K562 (cell line): ENCODE measurements around the gene EGR2. TPM values are rescaled to one million over a fixed set of nuclear protein-coding genes. Genes with fewer than 3 reads are reported as not detected.

Experiments used
- ATAC-seq: fragments of 200-7000 bp; cut with Tn5 transposase; 3 replicates; pipeline ENCODE4 v1.9.1; 2020; ENCODE audit warnings: moderate library complexity
- BruUV-seq: library from RNA; stranded (reverse); fragments of 400-500 nt; replicated peaks from 2 replicates; lab custom pipeline; 2021; lab: Mats Ljungman, UMichigan
- CTCF ChIA-PET: fragments of 300-600 bp; formaldehyde crosslinking; extraction: SDS; loops from one replicate; lab custom pipeline; 2021; ENCODE audit warnings: low intra/inter-chr PET ratio; lab: Yijun Ruan, JAX
- POLR2A ChIA-PET: fragments of 300-600, 350-650 bp; sonication (Branson Sonifier 250); formaldehyde crosslinking; extraction: SDS; loops from one replicate; lab custom pipeline; 2021; ENCODE audit warnings: antibody characterized with exemption, inconsistent platforms; lab: Yijun Ruan, JAX
- DNase-seq, 4 experiments: peaks; one replicate each; pipeline versions ENCODE4 v3.0.0 to v3.0.0-alpha.2; 2011 to 2018; ENCODE audit warnings: low spot score in 3 of 4, mixed read lengths in 3 of 4; ENCODE audit errors: extremely low read depth in 1 of 4
- FAIRE-seq: peaks from 2 replicates; lab custom pipeline; 2011; peaks lifted over from hg19 to GRCh38; lab: Jason Lieb, UNC
- H2AFZ ChIP-seq: 2 replicates; pipeline ENCODE4 v1.6.0; 2011; ENCODE audit warnings: low read depth, low read length, control low read depth, inconsistent platforms
- H3K27ac ChIP-seq: fragments of 200-600 bp; 3 replicates; pipeline ENCODE4 v1.8.0; 2011; ENCODE audit warnings: low read depth, mild to moderate bottlenecking, control low read depth, inconsistent platforms, low read length, moderate library complexity, mixed read lengths; ENCODE audit errors: extremely low read depth
- H3K27me3 ChIP-seq, 2 experiments: fragments of 300-600 bp in 1 of 2; 2 replicates in 1 of 2; 3 replicates in 1 of 2; pipeline versions ENCODE4 v1.6.0 to v1.8.0; 2011; ENCODE audit warnings: inconsistent platforms in 2 of 2, low read length in 2 of 2, mild to moderate bottlenecking in 1 of 2, mixed read lengths in 1 of 2, moderate library complexity in 1 of 2; ENCODE audit not compliant: control insufficient read depth in 2 of 2, insufficient read depth in 2 of 2
- H3K36me3 ChIP-seq: fragments of 300-600 bp; 3 replicates; pipeline ENCODE4 v1.8.0; 2011; ENCODE audit warnings: mild to moderate bottlenecking, low read length, inconsistent platforms; ENCODE audit not compliant: control insufficient read depth, insufficient read depth
- H3K4me1 ChIP-seq, 2 experiments: fragments of 200-600 bp in 1 of 2; replicated peaks in 1 of 2; 2 replicates in 1 of 2; 3 replicates in 1 of 2; pipeline versions ENCODE4 v1.5.1 to v1.8.0; 2011; ENCODE audit warnings: inconsistent platforms in 2 of 2, low read length in 2 of 2, mild to moderate bottlenecking in 1 of 2, mixed read lengths in 1 of 2, moderate library complexity in 1 of 2; ENCODE audit not compliant: control insufficient read depth in 2 of 2, insufficient read depth in 2 of 2
- H3K4me2 ChIP-seq: 2 replicates; pipeline ENCODE4 v1.6.1; 2011; ENCODE audit warnings: low read length, control low read depth, inconsistent platforms, mixed read lengths; ENCODE audit not compliant: insufficient read depth
- H3K4me3 ChIP-seq: fragments of 200-600 bp; sonication (generic), shearing (Covaris generic); 2 replicates; pipeline ENCODE4 v1.5.1; 2016; ENCODE audit warnings: control low read depth, inconsistent platforms
- H3K79me2 ChIP-seq: fragments of 200-600 bp; 3 replicates; pipeline ENCODE4 v1.8.0; 2011; ENCODE audit warnings: low read length, inconsistent platforms; ENCODE audit not compliant: control insufficient read depth, insufficient read depth
- H3K9ac ChIP-seq, 2 experiments: 2 replicates each; pipeline versions ENCODE4 v1.6.0 to v1.6.1; 2011; ENCODE audit warnings: low read depth in 2 of 2, low read length in 2 of 2, control low read depth in 1 of 2, inconsistent platforms in 1 of 2, mild to moderate bottlenecking in 1 of 2, mixed read lengths in 1 of 2; ENCODE audit not compliant: insufficient read depth in 1 of 2
- H3K9me1 ChIP-seq: one replicate; pipeline ENCODE4 v1.6.0; 2011; ENCODE audit warnings: inconsistent platforms, mild to moderate bottlenecking, low read length, moderate library complexity; ENCODE audit not compliant: control insufficient read depth, insufficient read depth
- H3K9me3 ChIP-seq: replicated peaks from 2 replicates; pipeline ENCODE4 v1.5.1; 2011; ENCODE audit warnings: low read depth, low read length, inconsistent platforms; ENCODE audit not compliant: control insufficient read depth, insufficient read depth
- H4K20me1 ChIP-seq: replicated peaks from 2 replicates; pipeline ENCODE4 v1.6.1; 2011; ENCODE audit warnings: low read length, inconsistent platforms, mixed read lengths; ENCODE audit not compliant: control insufficient read depth, insufficient read depth
- CBX2 ChIP-seq: fragments of 200-600 bp; sonication (generic); IDR thresholded peaks from one replicate; pipeline ENCODE4 v1.6.1; 2012; ENCODE audit warnings: mild to moderate bottlenecking, low read length, inconsistent platforms; ENCODE audit not compliant: insufficient read depth, poor library complexity, severe bottlenecking
- ETS1 ChIP-seq: conservative IDR thresholded peaks from 2 replicates; pipeline ENCODE4 v1.6.1; 2011; ENCODE audit warnings: low read depth, mild to moderate bottlenecking, low read length; ENCODE audit not compliant: control insufficient read depth
- IRF1 ChIP-seq: sonication (generic); formaldehyde crosslinking; IDR thresholded peaks from 2 replicates; pipeline ENCODE4 v1.8.0; 2022; ENCODE audit warnings: missing genetic modification reagents, mild to moderate bottlenecking, borderline replicate concordance
- POLR2A ChIP-seq: fragments of 450-650 bp; conservative IDR thresholded peaks from 2 replicates; pipeline ENCODE4 v1.6.1; 2016
- SMARCA5 ChIP-seq: fragments of 450-650 bp; IDR thresholded peaks from 2 replicates; pipeline ENCODE4 v1.6.1; 2016
- TAF1 ChIP-seq: IDR thresholded peaks from 2 replicates; pipeline ENCODE4 v1.6.1; 2011; ENCODE audit warnings: mild to moderate bottlenecking, low read length, moderate library complexity; ENCODE audit not compliant: insufficient read depth, control insufficient read depth, severe bottlenecking; ENCODE audit errors: extremely low read depth
- ZNF609 ChIP-seq: sonication (generic); formaldehyde crosslinking; IDR thresholded peaks from 2 replicates; pipeline ENCODE4 v1.8.1; 2023; ENCODE audit warnings: missing genetic modification reagents, mild to moderate bottlenecking, borderline replicate concordance
- WGBS: fragments of 100-300 bp; shearing (Covaris generic); methylation state at CpG from one replicate; pipeline ENCODE4 v1.1.6; 2016; ENCODE audit warnings: low coverage, mixed read lengths; ENCODE audit not compliant: insufficient coverage; ENCODE audit errors: missing lambda C conversion rate; 5-methylcytosine and 5-hydroxymethylcytosine counted together
- in situ Hi-C: fragments of 300-500 bp; cut with MboI; formaldehyde crosslinking; loops from 4 replicates; pipeline ENCODE4 v1.15.0; 2018; ENCODE audit warnings: inconsistent platforms, mixed read lengths
- intact Hi-C: fragments of 100-400 bp; cut with micrococcal nuclease; formaldehyde crosslinking; loops from 2 replicates; pipeline ENCODE4 v1.14.2; 2022
- polyA plus RNA-seq, 8 experiments: library from polyadenylated mRNA; depleted of rRNA in 4 of 8; stranded (reverse) in 5 of 8; unstranded in 3 of 8; fragments of >200 nt; fragmentation: Nextera tagmentation in 2 of 8; fragmentation: Illumina TruSeq in 1 of 8; extraction: Ambion mirVana in 2 of 8; extraction: Trizol in 1 of 8; gene quantifications; 2 replicates each; pipeline versions ENCODE4 v1.2.1 to v1.2.3, GENCODE V29; 2011 to 2014; ENCODE audit warnings: inconsistent platforms in 1 of 8, missing spikeins in 1 of 8
- total RNA-seq, 7 experiments: library from RNA; depleted of rRNA in 6 of 7; stranded (reverse); fragments of >200 nt in 6 of 7; fragmentation: Illumina TruSeq in 2 of 7; extraction: Trizol in 2 of 7; gene quantifications; 2 replicates each; pipeline versions ENCODE4 v1.2.1 to v1.2.3, GENCODE V29; 2011 to 2021; ENCODE audit warnings: low replicate concordance in 1 of 7

The EGR2 gene
- total and polyA plus RNA-seq, 9 of the 15 experiments (the other 6 are each of a cell fraction or from before 2014, with no cell fraction given) = 0.08 to 0.18 (median 0.12) TPM; not detected in 4

GRCh38 chr10:62816331-62817120 lies at the start of gene EGR2 (continued):
- TF ChIP-seq SMARCA5 = no peak

GRCh38 chr10:62862447-62862846 lies 46.3 kb upstream of the EGR2 start:
- H3K27ac ChIP-seq = no peak overlapping the region
- intact Hi-C loops (no loop called here), in situ Hi-C loops (no loop called here)
- no peaks in the 10 kb centered on the region for H3K36me3 ChIP-seq
- H3K79me2 ChIP-seq = no peaks in the 10 kb centered on the region
- H4K20me1 ChIP-seq = no peaks in the 10 kb centered on the region
- no peak for TF ChIP-seq IRF1 (CRISPR knock-in tag)
- no peak for TF ChIP-seq ZNF609 (CRISPR knock-in tag)
- no peak for TF ChIP-seq CBX2
- TF ChIP-seq POLR2A = no peak
- no peak for TF ChIP-seq ETS1
- TF ChIP-seq TAF1 = no peak
- no peak overlapping the region for H3K4me2 ChIP-seq
- no peaks in the 10 kb centered on the region for H3K4me1 ChIP-seq
- no peaks in the 10 kb centered on the region for H3K9me1 ChIP-seq
- H2AFZ ChIP-seq = no peak overlapping the region
- POLR2A ChIA-PET = interaction anchor here (0.6 kb wide), 1 partner anchor 1040 kb away, joined by 4 read pairs; no protein-coding TSS in a partner anchor
- FAIRE-seq = no peak
- no peak for ATAC-seq
- no peaks in the 10 kb centered on the region for H3K9me3 ChIP-seq
- no TSS peak for BruUV-seq
- no peak for DNase-seq
- peaks cover 0 to 2% of the 10 kb centered on the region in 2 experiments; a peak in 1 of 5 replicates for H3K27me3 ChIP-seq
- no peak overlapping the region for H3K9ac ChIP-seq
- WGBS = 0% methylated on average over 1 of the region's 1 CpG
- no peak overlapping the region for H3K4me3 ChIP-seq
- CTCF ChIA-PET = no interaction called here
